ENCODE results near the gene PRUNE2.
"Not testable (repeated sequence)": the region's sequence is repeated elsewhere in the genome, so short reads cannot be mapped to it uniquely, and the experiment has no call there.

PRUNE2 gene

DNA sequence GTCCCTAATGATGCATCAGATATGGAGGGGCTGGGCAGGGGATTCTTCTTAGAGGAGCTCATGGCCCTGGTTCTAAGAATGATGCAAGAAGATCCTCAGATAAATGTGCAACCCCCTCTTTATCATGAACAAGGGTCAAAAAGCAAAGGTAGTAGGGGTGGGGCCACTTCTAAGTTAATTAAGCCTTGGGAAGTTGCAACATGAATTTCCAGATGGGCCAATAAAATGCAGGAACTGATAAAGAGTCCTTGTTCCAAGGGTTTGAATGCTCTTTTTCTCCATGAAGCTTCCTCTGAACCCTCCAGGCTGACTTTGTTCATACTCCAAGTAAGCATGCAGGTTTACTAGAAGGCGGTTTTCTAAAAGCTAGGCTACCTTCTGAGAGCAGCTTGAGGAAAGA is 116.1 kb downstream of the PRUNE2 start:
- no peak for DNase-seq (ENCODE audit: low read depth)

DNA sequence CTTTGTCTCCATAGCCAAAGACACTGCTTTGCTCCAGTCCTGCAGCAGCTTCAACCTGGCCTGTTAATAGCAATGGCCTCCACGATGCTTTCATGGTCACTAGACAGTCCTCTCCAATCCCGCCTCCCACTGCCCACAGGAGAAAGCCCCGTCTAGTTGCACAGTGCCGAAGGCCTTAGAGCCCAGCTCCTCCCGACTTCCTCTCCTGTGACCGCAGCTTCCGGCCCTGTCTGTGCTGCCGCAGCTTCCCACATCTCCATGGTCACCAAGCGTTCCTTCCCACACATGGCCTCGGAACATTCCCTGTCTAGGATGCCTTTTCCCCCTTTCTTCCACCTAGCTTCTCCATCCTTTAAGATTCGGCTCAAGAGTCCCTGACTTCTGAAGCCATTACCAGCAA is 118.2 kb downstream of the PRUNE2 start:
- DNase-seq (ENCODE audit: low read depth): no peak

DNA sequence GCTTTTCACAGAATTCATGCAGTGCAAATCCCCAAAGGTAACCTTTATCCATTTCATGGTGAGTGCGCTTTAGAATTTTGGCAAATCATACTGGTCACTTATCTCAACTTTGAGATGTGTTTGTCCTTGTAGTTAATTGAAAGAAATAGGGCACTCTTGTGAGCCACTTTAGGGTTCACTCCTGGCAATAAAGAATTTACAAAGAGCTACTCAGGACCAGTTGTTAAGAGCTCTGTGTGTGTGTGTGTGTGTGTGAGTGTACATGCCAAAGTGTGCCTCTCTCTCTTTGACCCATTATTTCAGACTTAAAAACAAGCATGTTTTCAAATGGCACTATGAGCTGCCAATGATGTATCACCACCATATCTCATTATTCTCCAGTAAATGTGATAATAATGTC is 120.4 kb downstream of the PRUNE2 start:
- no peak for DNase-seq (ENCODE audit: low read depth)

DNA sequence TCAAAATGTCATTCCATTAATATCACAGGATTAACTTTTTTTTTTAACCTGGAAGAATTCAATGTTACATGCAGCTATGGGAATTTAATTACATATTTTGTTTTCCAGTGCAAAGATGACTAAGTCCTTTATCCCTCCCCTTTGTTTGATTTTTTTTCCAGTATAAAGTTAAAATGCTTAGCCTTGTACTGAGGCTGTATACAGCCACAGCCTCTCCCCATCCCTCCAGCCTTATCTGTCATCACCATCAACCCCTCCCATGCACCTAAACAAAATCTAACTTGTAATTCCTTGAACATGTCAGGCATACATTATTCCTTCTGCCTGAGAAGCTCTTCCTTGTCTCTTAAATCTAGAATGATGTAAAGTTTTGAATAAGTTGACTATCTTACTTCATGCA is 121.0 kb downstream of the PRUNE2 start:
- no peak for DNase-seq (ENCODE audit: low read depth)

DNA sequence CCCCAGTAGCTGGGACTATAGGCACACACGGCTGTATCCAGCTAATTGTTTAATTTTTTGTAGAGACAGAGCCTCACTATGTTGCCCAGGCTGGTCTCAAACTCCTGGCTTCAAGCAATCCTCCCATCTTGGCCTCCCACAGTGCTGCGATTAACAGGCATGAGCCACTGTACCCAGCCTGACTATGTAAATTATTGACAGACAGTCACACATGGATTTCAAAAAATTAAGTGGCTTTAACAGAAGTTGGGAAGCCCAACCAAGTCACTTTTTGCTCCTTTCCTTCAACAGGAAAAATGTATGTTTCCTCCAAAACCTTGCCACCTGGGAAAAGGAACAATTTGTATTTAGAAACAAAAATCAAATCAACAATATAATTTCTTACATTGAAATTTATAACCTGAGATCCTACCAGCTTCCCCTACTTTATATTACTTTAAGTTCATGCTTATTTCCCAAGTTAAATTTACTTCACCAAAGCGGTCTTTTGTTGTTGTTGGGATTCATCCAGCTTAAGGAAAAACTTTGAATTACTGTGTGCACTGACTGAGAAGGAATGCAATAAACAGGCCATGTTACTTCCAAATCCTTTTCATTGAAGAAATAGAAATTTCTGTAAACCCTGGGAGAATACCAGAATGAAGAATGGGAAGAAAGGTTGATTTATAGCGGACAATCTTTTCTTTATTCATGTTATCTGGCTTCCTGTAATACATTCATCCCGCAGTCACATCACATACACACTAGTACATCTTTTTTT is 133.0 kb downstream of the PRUNE2 start:
- no peak for DNase-seq (ENCODE audit: low read depth)

DNA sequence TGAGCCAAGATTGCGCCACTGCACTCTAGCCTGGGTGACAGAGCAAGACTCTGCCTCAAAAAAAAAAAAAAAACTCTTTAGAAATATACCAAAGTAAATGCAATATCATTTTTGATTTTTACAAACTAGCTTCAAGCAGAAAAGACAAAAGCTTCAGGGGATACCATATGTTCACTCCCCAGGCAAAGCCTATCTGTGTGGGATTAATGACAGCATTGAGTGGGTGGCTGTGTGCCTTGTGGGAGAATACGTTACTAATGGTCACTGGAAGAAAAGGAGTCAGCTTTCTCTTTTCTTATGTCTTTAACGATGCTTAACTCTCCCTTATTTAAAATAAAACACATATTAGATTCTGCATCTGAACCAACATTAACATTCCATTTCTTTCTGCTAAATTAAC is 139.8 kb downstream of the PRUNE2 start:
- no peak for DNase-seq (ENCODE audit: low read depth)

DNA sequence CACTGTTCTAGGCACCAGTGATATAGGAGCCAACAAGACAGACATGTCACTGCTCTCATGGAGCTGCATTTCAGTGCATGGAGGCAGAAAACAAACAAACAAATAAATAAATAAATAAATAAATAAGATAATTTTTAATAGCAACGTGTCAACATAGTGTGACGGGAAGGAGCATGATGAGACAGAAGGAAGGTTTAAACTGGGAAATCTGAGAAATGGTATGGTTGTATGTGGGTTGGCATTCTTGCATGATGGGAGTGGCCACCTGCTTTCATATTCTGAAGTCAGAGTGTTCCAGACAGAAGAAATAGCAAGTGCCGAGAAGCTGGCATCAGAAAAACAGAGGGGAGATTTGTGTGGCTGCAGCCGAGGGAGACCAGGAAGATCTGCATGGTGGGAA is 141.8 kb downstream of the PRUNE2 start, which contains the start of gene PCA3:
TSS of gene PCA3 (plus strand) at position 301 of the 400 bp plus-strand sequence.
- DNase-seq (ENCODE audit: low read depth): no peak

DNA sequence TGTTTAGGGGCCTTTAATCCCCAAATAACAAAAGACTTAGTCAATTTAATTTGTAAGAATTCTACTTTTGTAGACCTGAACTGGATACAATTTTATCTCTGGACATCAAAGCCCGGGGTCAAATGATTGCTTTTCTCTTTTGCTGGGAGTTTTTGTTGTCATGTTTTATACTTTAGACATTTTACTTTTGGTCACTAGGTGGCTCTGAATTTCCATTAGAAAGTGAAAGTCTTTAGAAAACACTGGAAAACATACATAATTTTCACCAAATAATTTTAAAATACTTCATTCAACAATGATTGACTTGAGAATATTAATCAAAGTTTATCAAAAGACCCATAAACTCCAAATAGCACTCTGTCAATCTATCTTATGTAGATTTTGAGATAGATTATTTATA is 144.5 kb downstream of the PRUNE2 start:
- peak; percentile 33 for DNase-seq (ENCODE audit: low read depth)

DNA sequence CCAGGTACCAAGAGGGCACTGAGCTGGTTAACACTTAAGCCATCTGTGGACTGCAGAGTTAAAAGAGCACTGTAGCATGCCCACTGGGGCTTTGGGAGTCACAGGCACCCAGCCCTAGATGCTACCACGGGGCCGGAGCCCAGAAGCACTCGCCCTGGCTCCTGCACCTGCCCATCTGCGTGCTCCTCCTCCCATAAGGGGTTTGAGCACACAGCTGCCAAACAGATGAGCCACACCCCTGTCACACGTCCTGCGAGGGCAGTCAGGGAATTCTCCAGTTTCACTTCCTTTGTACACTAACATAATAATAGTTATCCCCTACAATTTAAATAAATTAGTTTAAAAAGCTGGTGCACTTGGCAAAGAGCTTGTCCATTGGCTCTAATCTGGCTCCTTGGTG is 146.2 kb downstream of the PRUNE2 start:
- DNase-seq (ENCODE audit: low read depth): no peak

DNA sequence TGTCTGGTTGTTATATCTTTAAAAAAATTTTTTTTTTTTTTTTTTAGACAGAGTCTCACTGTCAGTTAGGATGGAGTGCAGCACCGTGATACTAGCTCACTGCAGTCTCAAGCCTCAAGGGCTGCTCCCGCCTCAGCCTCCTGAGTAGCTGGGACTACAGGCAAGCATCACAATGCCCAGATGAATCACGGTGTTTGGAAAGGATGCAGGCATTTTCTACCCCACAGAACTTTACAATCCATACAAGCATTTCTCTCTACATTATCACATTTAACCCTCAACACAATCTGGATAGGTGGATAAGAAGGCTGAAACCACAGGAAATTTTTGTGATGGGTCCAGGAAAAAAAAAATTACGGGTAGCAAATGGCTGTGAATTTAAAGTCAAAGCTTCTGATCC is 147.4 kb downstream of the PRUNE2 start:
- no peak for DNase-seq (ENCODE audit: low read depth)

DNA sequence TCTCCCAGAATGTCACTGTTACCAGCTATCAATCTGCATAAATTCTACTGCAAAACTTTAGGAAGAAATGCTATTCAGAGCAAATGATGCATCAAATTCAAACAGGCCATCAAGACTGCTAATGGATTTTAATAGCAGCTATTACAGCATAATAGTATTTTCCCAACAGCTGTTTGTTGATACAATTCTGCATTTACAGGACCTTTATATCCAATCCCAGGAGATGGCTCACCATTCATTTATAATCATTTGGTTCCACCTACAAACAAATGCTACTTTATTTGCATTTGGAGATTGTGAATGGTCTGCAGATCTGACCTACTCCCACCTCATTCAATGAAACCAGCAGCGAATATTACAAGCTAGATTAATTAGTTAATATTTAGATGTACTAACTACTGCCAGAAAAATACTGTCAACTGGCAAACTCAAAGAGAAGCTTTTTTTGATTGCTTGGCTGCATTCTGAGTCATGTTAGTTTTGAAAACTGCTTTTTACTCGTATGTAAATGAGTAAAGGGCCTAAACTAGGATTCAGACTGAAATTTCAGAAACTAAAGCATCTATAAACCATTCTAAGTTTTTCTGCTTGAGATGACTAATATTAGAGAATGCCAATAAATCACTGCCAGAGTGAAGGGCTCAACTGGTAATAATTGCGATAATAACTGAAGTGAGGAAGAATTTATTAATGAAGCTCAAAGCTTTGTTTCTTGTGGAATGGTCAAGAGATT is 148.8 kb downstream of the PRUNE2 start:
- DNase-seq (ENCODE audit: low read depth): no peak

DNA sequence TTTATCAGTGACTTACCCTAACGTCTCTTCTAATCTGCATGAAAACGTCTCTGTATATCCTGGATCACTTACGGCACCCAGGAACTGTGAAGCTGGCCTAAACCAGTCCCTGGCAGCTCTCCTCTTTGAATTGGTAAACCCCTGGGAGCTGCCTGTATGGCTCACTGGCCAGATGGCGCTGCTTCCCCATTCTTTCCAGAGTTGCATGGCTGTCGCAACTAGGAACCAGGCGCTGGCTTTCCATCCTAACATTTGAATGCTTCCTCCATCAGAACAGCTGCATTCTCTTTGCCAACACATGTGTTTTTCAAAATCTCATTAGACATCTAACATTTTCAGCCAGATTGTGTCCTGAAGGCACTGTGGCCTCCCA is 149.7 kb downstream of the PRUNE2 start:
- peak; percentile 35 for DNase-seq (ENCODE audit: low read depth)

DNA sequence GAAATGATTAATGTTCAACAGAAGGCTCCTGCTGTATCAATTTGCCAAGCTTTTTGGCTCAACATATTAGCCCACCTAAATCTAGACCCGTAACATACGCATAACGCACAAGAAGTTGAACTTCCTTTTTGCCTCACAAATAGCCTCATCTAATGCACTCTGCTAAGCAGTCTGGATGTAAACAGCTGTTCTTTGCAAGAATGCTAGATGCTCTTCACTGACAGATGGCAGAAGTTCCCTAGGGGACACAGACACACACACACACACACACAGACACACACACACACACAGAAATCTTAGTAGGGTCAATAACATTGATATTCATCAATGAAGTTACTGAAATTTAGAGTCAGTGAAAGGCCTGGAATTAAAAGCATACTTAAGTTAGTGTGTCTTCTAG is 154.9 kb downstream of the PRUNE2 start:
- DNase-seq (ENCODE audit: low read depth): no peak

DNA sequence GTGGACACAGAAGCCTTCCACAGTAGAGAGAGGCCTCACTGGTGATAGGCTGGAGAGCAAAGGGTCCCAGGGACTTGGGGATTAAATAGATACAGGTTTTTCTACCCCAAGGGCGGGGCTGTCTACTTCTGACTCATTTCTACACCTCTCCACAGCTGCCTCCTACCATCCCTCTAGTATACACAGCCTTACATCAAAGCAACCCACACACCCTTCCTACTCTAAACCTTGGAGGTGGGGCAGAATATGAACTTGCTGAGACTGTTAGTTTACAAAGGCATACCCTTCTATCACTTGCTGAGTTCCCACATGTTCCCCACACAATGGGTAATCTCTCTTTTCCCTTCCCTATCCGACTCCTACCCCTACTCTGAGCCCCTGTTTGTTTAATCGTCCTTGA is 161.6 kb downstream of the PRUNE2 start:
- no peak for DNase-seq (ENCODE audit: low read depth)

DNA sequence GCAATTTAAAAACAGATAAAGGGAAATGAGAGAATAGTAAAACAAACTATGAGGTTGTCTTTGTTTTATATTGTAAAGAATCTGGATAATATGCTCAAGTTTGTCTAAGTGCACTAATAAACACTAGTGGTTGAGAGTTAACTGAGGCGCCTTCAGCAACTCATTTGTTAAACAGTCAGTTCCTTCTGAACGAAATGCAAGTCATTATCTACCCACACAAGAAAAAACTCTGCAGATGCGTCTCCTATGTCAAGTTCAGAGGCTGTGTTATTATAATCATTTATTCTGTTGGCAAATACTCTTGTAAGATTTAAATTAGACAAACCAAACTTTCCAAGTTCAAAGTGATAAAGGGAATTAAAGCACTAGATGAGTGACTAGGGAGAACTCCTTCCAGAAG is 162.0 kb downstream of the PRUNE2 start:
- no peak for DNase-seq (ENCODE audit: low read depth)

DNA sequence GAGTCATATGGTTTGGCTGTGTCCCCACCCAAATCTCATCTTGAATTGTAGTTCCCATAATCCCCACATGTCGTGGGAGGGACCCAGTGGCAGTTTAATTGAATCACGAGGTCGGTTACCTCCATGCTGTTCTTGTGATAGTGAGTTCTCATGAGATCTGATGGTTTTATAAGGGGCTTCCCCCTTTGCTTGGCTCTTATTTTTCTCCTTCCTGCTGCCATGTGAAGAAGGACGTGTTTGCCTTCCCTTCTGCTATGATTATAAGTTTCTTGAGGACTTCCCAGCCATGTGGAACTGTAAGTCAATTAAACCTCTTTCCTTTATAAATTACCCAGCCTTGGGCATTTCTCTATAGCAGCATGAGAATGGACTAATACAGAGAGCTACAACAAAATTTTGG is 163.0 kb downstream of the PRUNE2 start:
- not testable (repeated sequence) for DNase-seq (ENCODE audit: low read depth)

DNA sequence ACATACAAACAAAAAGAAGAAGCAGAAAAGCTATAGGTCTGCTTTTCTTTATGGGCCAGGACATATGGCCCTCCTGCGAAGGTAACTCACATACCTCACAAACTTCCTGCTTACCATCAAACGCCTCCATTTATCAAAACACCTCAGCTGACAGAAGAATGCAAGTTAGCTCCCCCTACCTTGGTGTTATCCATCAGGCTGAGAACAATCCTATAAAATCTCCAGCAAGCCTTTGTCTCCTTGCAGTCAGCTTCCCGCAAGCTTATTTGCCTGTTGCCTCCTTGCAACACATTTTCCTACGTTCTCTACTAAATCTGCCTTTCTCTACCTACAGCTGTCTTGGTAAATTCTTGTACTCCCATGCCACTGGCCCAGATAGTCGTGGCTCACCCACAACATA is 164.4 kb downstream of the PRUNE2 start:
- DNase-seq (ENCODE audit: low read depth): no peak

DNA sequence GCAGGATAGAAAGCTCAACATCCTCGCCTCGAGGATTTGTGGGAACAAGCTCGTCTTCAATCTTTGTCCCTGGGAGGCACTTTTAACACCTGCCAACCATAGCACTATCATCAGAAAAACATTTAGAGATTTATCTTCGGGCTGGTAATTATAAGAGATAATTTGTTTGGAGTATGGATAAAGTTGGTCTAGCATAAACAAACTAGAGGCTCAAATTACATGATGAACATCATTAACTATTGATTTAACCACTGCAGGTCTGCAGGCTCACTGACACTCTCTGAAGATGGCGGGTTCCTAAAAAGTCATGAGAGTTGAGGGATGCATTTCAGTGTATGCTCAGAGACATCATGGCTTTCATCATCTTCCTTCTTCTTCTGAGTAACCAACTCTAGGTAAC is 167.5 kb downstream of the PRUNE2 start:
- no peak for DNase-seq (ENCODE audit: low read depth)

DNA sequence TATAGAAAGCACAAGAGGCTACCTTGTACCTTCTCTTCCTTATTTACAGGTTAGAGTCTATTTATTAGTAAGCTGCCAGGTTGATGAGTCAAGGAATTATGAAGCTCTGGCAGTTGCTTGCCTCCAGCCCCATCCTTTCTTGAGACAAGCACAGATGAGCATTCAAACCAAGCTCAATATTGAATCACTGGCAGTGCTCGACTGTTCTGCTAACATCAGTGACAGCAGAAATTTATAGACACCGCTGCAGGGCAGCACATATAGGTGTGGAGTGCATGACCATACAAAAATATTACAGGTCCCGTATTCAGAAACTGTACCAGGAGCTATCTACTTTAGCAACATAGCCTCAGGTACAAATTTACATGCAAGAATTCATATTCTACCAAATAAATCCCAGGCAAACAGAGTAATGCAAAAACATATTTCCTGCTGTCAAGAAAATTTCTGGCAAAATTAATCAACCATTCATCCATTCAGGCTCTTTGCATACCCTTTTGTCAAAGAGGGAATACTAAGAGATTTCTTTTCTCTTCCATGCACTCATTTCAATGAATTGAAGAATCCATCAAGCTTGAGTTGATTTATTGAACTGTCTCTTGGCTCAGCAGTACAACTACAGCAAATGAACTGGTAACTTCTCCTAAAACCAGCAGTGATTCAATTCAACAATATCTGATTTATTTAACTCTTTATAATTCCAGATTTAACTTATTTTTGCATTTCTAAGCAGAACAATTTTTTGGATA is 168.6 kb downstream of the PRUNE2 start:
- no peak for DNase-seq (ENCODE audit: low read depth)

DNA sequence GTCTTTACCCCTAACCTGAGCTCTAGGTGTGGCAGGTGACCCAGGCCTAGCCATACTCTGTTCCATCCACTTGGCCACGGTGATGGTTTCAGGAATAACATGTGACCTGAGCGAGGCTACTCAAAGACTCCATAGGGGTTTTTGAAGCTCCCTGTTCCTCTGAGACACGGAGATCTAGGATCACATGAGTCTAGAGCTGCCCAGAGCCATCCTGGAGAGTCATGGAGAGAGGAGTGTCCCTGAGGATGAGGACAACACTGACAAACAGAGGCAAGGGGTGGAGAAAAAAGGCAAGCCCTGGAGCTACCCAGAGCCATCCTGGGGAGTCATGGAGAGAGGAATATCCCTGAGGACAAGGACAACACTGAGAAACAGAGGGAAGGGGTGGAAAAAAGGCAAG is 171.2 kb downstream of the PRUNE2 start:
- no peak for DNase-seq (ENCODE audit: low read depth)

DNA sequence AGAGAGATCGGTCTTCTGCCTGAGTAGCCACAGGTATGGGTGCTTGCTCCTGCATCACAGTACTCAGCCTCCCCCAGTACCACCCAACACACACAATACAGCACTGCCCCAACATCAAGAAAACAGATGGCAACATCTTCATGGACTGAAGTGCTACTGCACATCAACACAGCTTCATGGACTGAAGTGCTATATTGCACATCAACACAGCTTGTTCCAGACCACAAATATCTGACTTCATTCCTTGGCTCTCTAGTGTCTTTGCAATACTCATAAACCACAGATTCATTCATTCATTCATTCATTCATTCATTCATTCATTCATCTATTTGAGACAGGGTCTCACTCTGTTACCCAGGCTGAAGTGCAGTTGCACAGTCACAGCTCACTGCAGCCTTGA is 172.8 kb downstream of the PRUNE2 start:
- no peak for DNase-seq (ENCODE audit: low read depth)

DNA sequence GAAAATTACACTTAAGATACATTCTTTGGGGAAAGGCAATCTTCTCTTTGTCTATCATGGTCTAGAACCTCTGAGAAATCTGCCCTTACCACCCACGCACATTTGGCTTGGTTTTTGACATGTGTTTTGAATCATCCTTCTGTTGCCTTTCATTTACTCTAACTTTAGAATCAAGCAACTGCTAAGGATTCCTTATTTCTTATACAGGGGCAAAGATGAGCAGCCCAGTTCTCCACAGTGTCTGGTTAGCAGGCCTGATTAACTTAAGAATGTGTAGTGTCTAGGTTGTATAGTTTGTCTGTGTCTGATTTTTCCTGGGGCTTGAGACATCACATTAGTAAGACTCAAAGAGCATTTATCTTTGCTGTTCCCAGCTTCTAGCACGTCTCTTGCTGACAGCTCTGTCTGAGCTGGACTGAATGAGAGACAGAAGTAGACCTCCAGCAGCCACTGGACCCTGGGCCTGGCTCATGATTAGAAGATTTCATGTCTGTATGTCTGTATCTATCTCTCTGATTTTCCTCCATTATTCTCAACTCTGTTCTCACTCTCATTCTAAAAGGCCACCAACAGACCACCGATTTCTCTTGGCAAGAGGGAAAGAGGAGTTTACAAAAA is 173.5 kb downstream of the PRUNE2 start:
- DNase-seq (ENCODE audit: low read depth): no peak

DNA sequence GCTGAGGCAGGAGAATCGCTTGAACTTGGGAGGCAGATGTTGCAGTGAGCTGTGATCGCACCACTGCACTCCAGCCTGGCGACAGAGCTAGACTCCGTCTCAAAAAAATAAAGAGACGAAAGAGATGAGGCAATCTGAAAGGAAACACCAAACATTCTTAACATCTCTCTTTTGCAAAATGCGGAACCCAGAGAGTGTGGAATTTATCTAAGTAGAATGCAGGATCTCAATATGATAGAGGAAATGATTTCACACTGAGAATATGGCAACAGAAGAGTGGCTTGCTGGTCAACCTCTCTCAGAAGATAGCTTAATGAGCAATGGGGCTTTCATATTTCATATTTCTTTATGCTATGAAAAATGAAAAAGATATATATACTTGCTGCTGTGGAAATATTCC is 175.1 kb downstream of the PRUNE2 start:
- no peak for DNase-seq (ENCODE audit: low read depth)

All from ELR (cell line).